ENCODE data around the gene ENTREP3.
A peak's percentile ranks its signal among the peaks of the same experiment; 100 is the strongest.
"Not testable (repeated sequence)": the region's sequence is repeated elsewhere in the genome, so short reads cannot be mapped to it uniquely, and the experiment has no call there.

Gene ENTREP3

GRCh38 chr1:155220211-155220965 is 34.9 kb downstream of the ENTREP3 start:
- not testable (repeated sequence) for DNase-seq

- peak in 1 of 2 experiments; percentile 43 for DNase-seq
Measured at GRCh38 chr1:155219592-155220031, 35.7 kb downstream of the ENTREP3 start.

- peak; percentile 46 to 76 for DNase-seq
Measured at GRCh38 chr1:155218854-155219591, 36.3 kb downstream of the ENTREP3 start.

- not testable (repeated sequence) for DNase-seq
Measured at GRCh38 chr1:155214702-155215101, 40.6 kb downstream of the ENTREP3 start.

GRCh38 chr1:155212051-155212440 is 43.2 kb downstream of the ENTREP3 start:
- DNase-seq: not testable (repeated sequence)

GRCh38 chr1:155211381-155212050 is 43.8 kb downstream of the ENTREP3 start:
- not testable (repeated sequence) for DNase-seq

- DNase-seq: no peak
Measured at GRCh38 chr1:155210314-155211104, 44.8 kb downstream of the ENTREP3 start.

GRCh38 chr1:155209312-155209721 is 46.0 kb downstream of the ENTREP3 start:
- DNase-seq: no peak

- peak; percentile 84 to 98 for DNase-seq
Measured at GRCh38 chr1:155208541-155209311, 46.6 kb downstream of the ENTREP3 start, which contains the start of gene MTX1. MTX1 (plus strand) TSS chr1:155208695; CDS start chr1:155208805, 110 bp downstream.

GRCh38 chr1:155207806-155208540 is 47.3 kb downstream of the ENTREP3 start, which contains the start of gene THBS3:
THBS3 (minus strand) TSS chr1:155207897; CDS start chr1:155207876, 21 bp downstream.
- DNase-seq: peak in 1 of 2 experiments; percentile 66

GRCh38 chr1:155206891-155207805 is 48.1 kb downstream of the ENTREP3 start:
- DNase-seq: peak; percentile 91 to 98

- no peak for DNase-seq
Measured at GRCh38 chr1:155205969-155206593, 49.2 kb downstream of the ENTREP3 start.

- DNase-seq: no peak
Measured at GRCh38 chr1:155205035-155205434, 50.2 kb downstream of the ENTREP3 start.

- no peak for DNase-seq
Measured at GRCh38 chr1:155202731-155203515, 52.4 kb downstream of the ENTREP3 start.

- DNase-seq: no peak
Measured at GRCh38 chr1:155202198-155202597, 53.1 kb downstream of the ENTREP3 start.

- no peak for DNase-seq
Measured at GRCh38 chr1:155200920-155201319, 54.4 kb downstream of the ENTREP3 start.

GRCh38 chr1:155199792-155200191 is 55.5 kb downstream of the ENTREP3 start:
- no peak for DNase-seq

- DNase-seq: no peak
Measured at GRCh38 chr1:155198547-155198906, 56.8 kb downstream of the ENTREP3 start.
